ENCODE measurements around the gene TRIM66.

TRIM66 gene

GRCh38 chr11:8713760-8714454 is 31.4 kb upstream of the TRIM66 start:
- no peak for DNase-seq (ENCODE audit: low read depth in 2 of 2)

- no peak for DNase-seq (ENCODE audit: low read depth in 2 of 2)
Measured at GRCh38 chr11:8712506-8712905, 30.0 kb upstream of the TRIM66 start.

- no peak for DNase-seq (ENCODE audit: low read depth in 2 of 2)
Measured at GRCh38 chr11:8711895-8712442, 29.5 kb upstream of the TRIM66 start.

DNA sequence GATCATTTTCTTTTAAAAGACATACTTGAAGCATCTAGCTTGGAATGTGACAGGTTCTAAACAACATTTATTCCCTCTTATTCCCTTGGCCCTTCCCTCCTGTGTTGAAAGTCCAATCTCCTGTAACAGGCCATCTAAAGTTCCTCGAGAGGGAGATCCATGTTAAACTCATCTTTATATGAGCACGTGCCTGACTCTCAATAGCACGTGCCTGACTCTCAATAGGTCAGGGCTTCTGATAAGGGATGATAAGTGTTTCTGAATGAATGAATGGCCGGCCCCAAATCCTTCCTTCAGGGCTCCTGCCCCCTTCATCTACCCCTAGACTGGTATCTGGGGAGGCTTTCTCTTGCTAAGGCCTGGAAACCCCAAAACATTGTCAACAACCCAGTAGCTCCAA is 27.3 kb upstream of the TRIM66 start:
- DNase-seq (ENCODE audit: low read depth in 2 of 2): no peak

GRCh38 chr11:8709002-8709672 is 26.7 kb upstream of the TRIM66 start:
- peak; percentile 96 for DNase-seq (ENCODE audit: low read depth in 2 of 2)

DNA sequence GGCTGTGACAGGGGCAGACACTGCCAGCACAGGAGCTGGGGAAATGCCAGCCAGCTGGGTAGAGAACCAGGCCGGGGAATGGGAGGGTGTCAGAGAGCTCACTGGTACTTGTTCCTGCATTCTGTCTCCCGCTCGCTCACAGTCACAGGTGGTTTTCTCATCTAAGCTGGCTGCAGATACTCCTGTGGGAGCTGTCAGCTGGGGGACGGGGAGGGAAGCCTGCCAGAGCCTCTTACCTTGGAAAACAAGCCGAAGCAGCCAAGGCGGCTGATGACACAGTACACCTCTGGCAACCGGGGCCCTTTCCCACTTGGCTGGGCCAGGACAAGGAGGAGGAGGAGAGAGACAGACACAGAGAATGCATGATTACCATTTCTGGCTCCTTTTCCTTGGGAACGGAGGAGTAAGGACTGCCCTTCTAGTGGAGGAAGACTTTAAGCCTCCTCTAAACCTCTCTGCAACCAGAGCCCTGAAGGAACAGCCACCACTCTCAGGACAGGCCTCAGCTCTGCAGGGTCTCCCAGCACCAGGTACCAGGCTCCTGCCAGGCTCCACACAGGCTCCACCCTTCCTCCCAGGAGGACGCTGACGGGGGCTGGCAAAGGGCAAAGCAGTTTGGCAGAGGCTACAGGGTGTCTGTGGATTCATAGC is 25.2 kb upstream of the TRIM66 start:
- DNase-seq (ENCODE audit: low read depth in 2 of 2): no peak

GRCh38 chr11:8706673-8707432 is 24.4 kb upstream of the TRIM66 start:
- DNase-seq (ENCODE audit: low read depth in 2 of 2): no peak

GRCh38 chr11:8705146-8705545 is 22.7 kb upstream of the TRIM66 start:
- DNase-seq (ENCODE audit: low read depth in 2 of 2): no peak

DNA sequence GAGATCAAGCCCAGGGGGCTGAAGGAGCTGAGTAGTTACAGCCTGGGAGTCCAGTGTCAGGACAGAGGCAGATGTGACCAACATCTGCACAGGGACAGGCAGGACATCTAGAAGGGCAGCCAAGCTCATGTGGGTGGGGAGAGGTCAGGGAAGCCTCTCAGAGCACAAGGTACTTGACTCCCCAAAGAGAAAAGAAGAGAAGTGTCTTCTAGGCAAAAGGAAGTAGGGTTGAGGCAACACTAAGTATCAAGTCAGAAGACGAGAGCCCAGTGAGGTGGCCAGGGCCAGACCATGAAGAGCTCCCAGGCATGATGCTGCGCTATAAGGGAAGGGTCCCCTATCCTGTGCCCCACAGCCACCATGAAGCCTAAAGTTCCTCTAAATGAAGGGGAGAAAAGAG is 21.7 kb upstream of the TRIM66 start:
- no peak for DNase-seq (ENCODE audit: low read depth in 2 of 2)

- DNase-seq (ENCODE audit: low read depth in 2 of 2): no peak
Measured at GRCh38 chr11:8702598-8702915, 20.1 kb upstream of the TRIM66 start.

GRCh38 chr11:8701891-8702597 is 19.6 kb upstream of the TRIM66 start:
- no peak for DNase-seq (ENCODE audit: low read depth in 2 of 2)

GRCh38 chr11:8699903-8700302 is 17.4 kb upstream of the TRIM66 start:
- no peak for DNase-seq (ENCODE audit: low read depth in 2 of 2)

- no peak for DNase-seq (ENCODE audit: low read depth in 2 of 2)
Measured at GRCh38 chr11:8698917-8699441, 16.5 kb upstream of the TRIM66 start.

- no peak for DNase-seq (ENCODE audit: low read depth in 2 of 2)
Measured at GRCh38 chr11:8698379-8698851, 15.9 kb upstream of the TRIM66 start.

GRCh38 chr11:8697054-8697453 is 14.6 kb upstream of the TRIM66 start:
- no peak for DNase-seq (ENCODE audit: low read depth in 2 of 2)

DNA sequence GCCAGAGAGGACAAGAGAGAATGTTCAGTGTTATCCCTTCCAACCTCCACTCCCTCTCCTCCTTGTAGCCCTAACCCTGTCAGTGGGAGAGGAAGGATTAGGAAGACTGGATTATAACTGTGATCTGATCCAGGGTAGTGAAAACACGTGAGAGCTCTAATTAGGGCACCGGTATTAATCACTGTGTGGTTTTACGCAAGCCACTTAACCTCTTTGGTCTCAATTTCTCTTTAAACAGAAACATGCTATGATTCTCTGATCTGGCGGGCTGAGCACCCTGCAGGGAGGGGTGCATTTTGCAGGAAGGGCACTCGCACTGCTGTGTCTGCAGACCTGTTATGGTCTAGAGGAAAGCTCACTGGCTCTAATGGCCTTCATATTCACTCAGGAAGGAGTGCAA is 11.7 kb upstream of the TRIM66 start:
- DNase-seq (ENCODE audit: low read depth in 2 of 2): no peak

- no peak for DNase-seq (ENCODE audit: low read depth in 2 of 2)
Measured at GRCh38 chr11:8693555-8693954, 11.1 kb upstream of the TRIM66 start.

- DNase-seq (ENCODE audit: low read depth in 2 of 2): no peak
Measured at GRCh38 chr11:8693010-8693551, 10.6 kb upstream of the TRIM66 start.

DNA sequence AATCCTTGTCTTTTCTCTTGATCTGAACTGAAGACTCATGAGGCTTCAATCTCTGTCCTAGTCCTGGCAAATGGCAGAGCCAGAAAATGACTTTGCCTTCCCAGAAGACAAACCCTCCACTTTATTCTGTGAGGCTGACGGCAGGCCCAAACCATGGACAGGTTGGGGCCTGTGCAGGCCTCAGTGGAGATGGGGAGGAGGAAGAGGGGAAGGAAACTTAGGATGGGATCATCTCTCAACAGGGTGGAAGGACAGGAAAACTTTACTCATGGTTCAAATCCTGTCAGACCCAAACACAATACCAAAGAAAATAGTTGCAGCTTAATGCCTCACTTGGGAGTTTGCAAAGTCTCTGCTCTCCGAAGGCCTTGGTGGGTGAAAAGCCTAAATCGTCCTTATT is 10.0 kb upstream of the TRIM66 start:
- DNase-seq (ENCODE audit: low read depth in 2 of 2): no peak

- no peak for DNase-seq (ENCODE audit: low read depth in 2 of 2)
Measured at GRCh38 chr11:8691601-8692000, 9.1 kb upstream of the TRIM66 start.
